CD14-positive monocyte (primary cell): ENCODE results near the gene EGFL6. TPM values are rescaled to one million over a fixed set of nuclear protein-coding genes. Genes with fewer than 3 reads are reported as not detected.

Source experiments
- DNase-seq, 3 donors: peaks; one replicate each; pipeline ENCODE4 v3.0.0-alpha.2; 2011 to 2022
- H2AFZ ChIP-seq: 2 replicates; pipeline ENCODE4 v1.6.0; 2012; ENCODE audit warnings: mild to moderate bottlenecking, low read depth, low read length, inconsistent platforms; ENCODE audit not compliant: insufficient read depth, poor library complexity, severe bottlenecking
- H3K27ac ChIP-seq, 2 donors: 1 replicate in 1 of 2; 2 replicates in 1 of 2; pipeline ENCODE4 v1.5.1; 2012 to 2013; ENCODE audit warnings: low read length in 2 of 2, control low read depth in 1 of 2, inconsistent platforms in 1 of 2, low read depth in 1 of 2, mild to moderate bottlenecking in 1 of 2
- H3K27me3 ChIP-seq, 2 donors: one replicate each; pipeline versions ENCODE4 v1.6.0 to v1.6.1; 2011 to 2013; ENCODE audit warnings: low read length in 2 of 2; ENCODE audit not compliant: control insufficient read depth in 2 of 2, insufficient read depth in 2 of 2
- H3K36me3 ChIP-seq, 2 donors: replicated peaks in 1 of 2; 1 replicate in 1 of 2; 2 replicates in 1 of 2; pipeline versions ENCODE4 v1.5.1 to v1.6.1; 2012 to 2013; ENCODE audit warnings: low read length in 2 of 2, control low read depth in 1 of 2, inconsistent platforms in 1 of 2, mild to moderate bottlenecking in 1 of 2; ENCODE audit not compliant: insufficient read depth in 2 of 2, control insufficient read depth in 1 of 2
- H3K4me1 ChIP-seq, 2 donors: 1 replicate in 1 of 2; 2 replicates in 1 of 2; pipeline versions ENCODE4 v1.5.1 to v1.6.1; 2012 to 2013; ENCODE audit warnings: low read length in 2 of 2, control low read depth in 1 of 2, inconsistent platforms in 1 of 2, mild to moderate bottlenecking in 1 of 2, moderate library complexity in 1 of 2; ENCODE audit not compliant: insufficient read depth in 2 of 2, control insufficient read depth in 1 of 2
- H3K4me2 ChIP-seq: replicated peaks from 2 replicates; pipeline ENCODE3; 2012; ENCODE audit warnings: low read length, moderate library complexity, mild to moderate bottlenecking; ENCODE audit not compliant: poor library complexity, severe bottlenecking; ENCODE audit errors: extremely low read depth
- H3K4me3 ChIP-seq, 3 experiments: fragments of 200-600 bp in 1 of 3; sonication (generic) in 1 of 3; replicated peaks in 1 of 3; 1 replicate in 2 of 3; 2 replicates in 1 of 3; pipeline ENCODE4 v1.5.1; 2011 to 2013; ENCODE audit warnings: low read length in 3 of 3, mild to moderate bottlenecking in 3 of 3, control low read depth in 2 of 3, low read depth in 2 of 3, inconsistent platforms in 1 of 3, moderate library complexity in 1 of 3
- H3K79me2 ChIP-seq: 2 replicates; pipeline ENCODE4 v1.6.0; 2012; ENCODE audit warnings: mild to moderate bottlenecking, control low read depth, inconsistent platforms, low read length, moderate library complexity; ENCODE audit not compliant: insufficient read depth
- H3K9ac ChIP-seq: 2 replicates; pipeline ENCODE4 v1.6.0; 2017; ENCODE audit warnings: low read length, mild to moderate bottlenecking; ENCODE audit not compliant: insufficient read depth, poor library complexity, severe bottlenecking
- H3K9me3 ChIP-seq, 2 donors: replicated peaks in 1 of 2; 1 replicate in 1 of 2; 2 replicates in 1 of 2; pipeline versions ENCODE4 v1.5.1 to v1.6.1; 2012 to 2013; ENCODE audit warnings: low read length in 2 of 2, control low read depth in 1 of 2; ENCODE audit not compliant: control insufficient read depth in 1 of 2, insufficient read depth in 1 of 2
- H4K20me1 ChIP-seq: 2 replicates; pipeline ENCODE4 v1.6.0; 2012; ENCODE audit warnings: mild to moderate bottlenecking, low read length, control low read depth, moderate library complexity; ENCODE audit not compliant: insufficient read depth
- H3K27ac Mint-ChIP-seq, 7 donors: one replicate each; pipeline ENCODE4 v1.8.0; 2020; ENCODE audit warnings: mild to moderate bottlenecking in 7 of 7, mixed read lengths in 7 of 7, moderate library complexity in 6 of 7, inconsistent platforms in 2 of 7
- H3K27me3 Mint-ChIP-seq, 3 donors: one replicate each; pipeline ENCODE4 v1.8.0; 2021 to 2022; ENCODE audit warnings: low read depth in 3 of 3, mild to moderate bottlenecking in 3 of 3, mixed read lengths in 3 of 3, moderate library complexity in 3 of 3, inconsistent platforms in 1 of 3
- H3K36me3 Mint-ChIP-seq, 2 donors: one replicate each; pipeline ENCODE4 v1.8.0; 2020; ENCODE audit warnings: mixed read lengths in 2 of 2, inconsistent platforms in 1 of 2, mild to moderate bottlenecking in 1 of 2
- H3K4me1 Mint-ChIP-seq: one replicate; pipeline ENCODE4 v1.8.0; 2020; ENCODE audit warnings: mild to moderate bottlenecking, mixed read lengths
- H3K4me3 Mint-ChIP-seq, 2 donors: one replicate each; pipeline ENCODE4 v1.8.0; 2020; ENCODE audit warnings: mild to moderate bottlenecking in 2 of 2, mixed read lengths in 2 of 2, moderate library complexity in 1 of 2
- H3K9me3 Mint-ChIP-seq, 7 donors: one replicate each; pipeline ENCODE4 v1.8.0; 2020 to 2022; ENCODE audit warnings: mixed read lengths in 7 of 7, mild to moderate bottlenecking in 6 of 7, moderate library complexity in 6 of 7, inconsistent platforms in 2 of 7
- CTCF ChIP-seq: fragments of 200-600 bp; IDR thresholded peaks from one replicate; pipeline ENCODE4 v1.8.0; 2022; ENCODE audit warnings: antibody characterized with exemption, mild to moderate bottlenecking
- WGBS: methylation state at CpG from one replicate; pipeline ENCODE4 v1.1.5; 2013; ENCODE audit warnings: missing lambda C conversion rate; ENCODE audit not compliant: insufficient coverage; 5-methylcytosine and 5-hydroxymethylcytosine counted together
- intact Hi-C, 2 donors: fragments of 100-400 bp; cut with micrococcal nuclease; formaldehyde crosslinking; loops; one replicate each; pipeline versions ENCODE4 v1.15.0 to v1.15.1; 2023
- polyA plus RNA-seq, 3 donors: library from polyadenylated mRNA; depleted of rRNA in 1 of 3; unstranded in 2 of 3; stranded (reverse) in 1 of 3; fragments of 300-500 nt in 2 of 3; fragments of >200 nt in 1 of 3; fragmentation: Illumina TruSeq in 2 of 3; gene quantifications; 1 replicate in 2 of 3; 2 replicates in 1 of 3; pipeline ENCODE4 v1.2.3, GENCODE V29; 2012 to 2021

The EGFL6 gene
- polyA plus RNA-seq, 3 donors, result not detected

GRCh38 chrX:13659063-13659462, 89.7 kb downstream of the EGFL6 start:
- H3K9me3 Mint-ChIP-seq, result peaks cover 0 to 2% (median 0%) of the 10 kb centered on the region in 7 donors
- no peak overlapping the region for H2AFZ ChIP-seq
- H3K4me1 ChIP-seq, result peaks cover 29 to 42% of the 10 kb centered on the region in 2 donors
- H3K36me3 ChIP-seq, result peaks cover 8 to 9% of the 10 kb centered on the region in 2 donors
- WGBS, result no CpG with 5 or more reads among the region's 6 CpGs
- peak; percentile 60 to 86 (median 85) for DNase-seq
- peak overlapping the region; percentile 49 for H3K4me2 ChIP-seq
- peaks cover 0 to 17% (median 1%) of the 10 kb centered on the region in 3 donors for H3K27me3 Mint-ChIP-seq
- intact Hi-C loops, result loop anchor here (5.0 to 10.0 kb wide), 2 partner anchors 76 to 373 kb away; partner anchors contain the start of genes OFD1 (in 2 of the 2) and TRAPPC2 (in 2 of the 2)
- H3K4me1 Mint-ChIP-seq, result peaks cover 33% of the 10 kb centered on the region
- no peak overlapping the region for H3K9ac ChIP-seq
- no peak for TF ChIP-seq CTCF
- no peaks in the 10 kb centered on the region for H4K20me1 ChIP-seq
- peak overlapping the region in 1 of 3 experiments; percentile 41 for H3K4me3 ChIP-seq
- peaks cover 0 to 2% of the 10 kb centered on the region in 2 donors for H3K27me3 ChIP-seq
- H3K36me3 Mint-ChIP-seq, result peaks cover 19 to 25% of the 10 kb centered on the region in 2 donors
- H3K27ac Mint-ChIP-seq, result peak overlapping the region; percentile 83 to 93 (median 89)
- peaks cover 15% of the 10 kb centered on the region for H3K79me2 ChIP-seq
- H3K4me3 Mint-ChIP-seq, result peak overlapping the region; percentile 37 to 46
- no peaks in the 10 kb centered on the region for H3K9me3 ChIP-seq
- H3K27ac ChIP-seq, result peak overlapping the region in 1 of 2 donors; percentile 72

- peaks cover 56% of the 10 kb centered on the region for H3K4me1 Mint-ChIP-seq
- peaks cover 3% of the 10 kb centered on the region for H3K79me2 ChIP-seq
- peak overlapping the region in 1 of 2 donors; percentile 68 for H3K27ac ChIP-seq
- peaks cover 0 to 8% (median 0%) of the 10 kb centered on the region in 3 donors for H3K27me3 Mint-ChIP-seq
- TF ChIP-seq CTCF, result no peak
- H3K9ac ChIP-seq, result no peak overlapping the region
- no peak overlapping the region for H3K4me3 ChIP-seq
- H3K9me3 ChIP-seq, result no peaks in the 10 kb centered on the region
- H3K36me3 Mint-ChIP-seq, result peaks cover 9 to 15% of the 10 kb centered on the region in 2 donors
- peaks cover 54 to 66% of the 10 kb centered on the region in 2 donors for H3K4me1 ChIP-seq
- intact Hi-C loops, result no loop called here
- no CpG with 5 or more reads among the region's 6 CpGs for WGBS
- no peak overlapping the region for H3K4me2 ChIP-seq
- H3K9me3 Mint-ChIP-seq, result peaks cover 0 to 3% (median 0%) of the 10 kb centered on the region in 7 donors
- peak overlapping the region in 2 of 7 donors; percentile 12 to 54 for H3K27ac Mint-ChIP-seq
- no peak overlapping the region for H3K4me3 Mint-ChIP-seq
- no peak overlapping the region for H2AFZ ChIP-seq
- H3K36me3 ChIP-seq, result peaks cover 0 to 2% of the 10 kb centered on the region in 2 donors
- H4K20me1 ChIP-seq, result no peaks in the 10 kb centered on the region
- DNase-seq, result no peak
- H3K27me3 ChIP-seq, result peaks cover 0 to 2% of the 10 kb centered on the region in 2 donors
Observed at GRCh38 chrX:13661735-13662288, 92.4 kb downstream of the EGFL6 start.
